T follicular helper cell (primary cell): ENCODE measurements around the gene ZNF230.

ENCODE experiments used
- DNase-seq: peaks from one replicate; pipeline ENCODE4 v3.0.0-alpha.2; 2020; ENCODE audit warnings: low read depth
- total RNA-seq, 2 experiments: gene quantifications; one replicate each; lab custom pipeline; 2026; lab: John Stamatoyannopoulos, UW

ZNF230 gene
- total RNA-seq: 6.2 to 20.6 reads per million in 2 experiments

DNA sequence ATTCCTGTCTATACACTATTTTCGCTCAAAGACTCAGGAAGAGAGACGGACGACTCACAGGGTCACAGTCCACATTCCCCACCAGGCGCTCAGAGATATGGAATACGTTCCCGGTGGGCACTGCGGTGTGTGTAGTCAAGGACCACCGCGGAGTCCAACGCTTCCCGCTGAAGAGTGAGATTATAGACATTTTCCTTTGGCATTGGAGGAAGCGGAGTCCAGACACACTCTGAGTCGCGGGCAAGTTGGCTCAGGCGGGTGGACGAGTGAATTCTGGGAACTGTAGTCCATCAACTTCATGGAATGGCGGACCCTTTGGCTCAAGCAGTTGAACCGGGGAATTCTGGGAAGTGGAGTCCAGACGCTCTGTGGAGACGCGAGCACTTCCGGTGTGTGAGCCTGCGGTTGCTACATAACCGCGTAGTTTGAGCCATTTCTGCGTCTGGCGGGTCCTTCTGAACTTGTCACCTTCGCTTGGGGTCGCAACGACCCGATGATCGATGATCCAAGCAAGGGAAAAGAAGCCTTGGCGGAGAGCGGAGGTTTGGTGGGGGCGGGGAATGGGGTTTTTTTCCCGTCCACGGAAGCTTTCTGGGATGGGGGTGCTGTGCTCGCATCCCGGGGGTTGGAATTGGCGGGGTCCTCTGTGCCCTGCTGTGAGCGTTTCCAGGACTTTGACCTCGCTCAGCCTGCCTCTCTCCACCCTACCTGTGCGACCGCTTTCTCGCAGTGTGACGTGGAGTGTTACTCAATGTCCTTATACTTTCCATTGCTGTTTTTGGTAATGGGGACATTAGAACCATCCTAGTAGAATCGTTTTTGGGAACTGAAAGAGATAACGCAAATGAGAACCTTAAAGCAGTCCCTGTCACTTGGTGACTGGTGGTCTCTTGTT, at the start of gene ZNF230:
ZNF230 (plus strand) TSS at position 392 of the 895 bp plus-strand sequence. CDS start 4,122 bp downstream, outside the sequence.
- peak; percentile 75 for DNase-seq

DNA sequence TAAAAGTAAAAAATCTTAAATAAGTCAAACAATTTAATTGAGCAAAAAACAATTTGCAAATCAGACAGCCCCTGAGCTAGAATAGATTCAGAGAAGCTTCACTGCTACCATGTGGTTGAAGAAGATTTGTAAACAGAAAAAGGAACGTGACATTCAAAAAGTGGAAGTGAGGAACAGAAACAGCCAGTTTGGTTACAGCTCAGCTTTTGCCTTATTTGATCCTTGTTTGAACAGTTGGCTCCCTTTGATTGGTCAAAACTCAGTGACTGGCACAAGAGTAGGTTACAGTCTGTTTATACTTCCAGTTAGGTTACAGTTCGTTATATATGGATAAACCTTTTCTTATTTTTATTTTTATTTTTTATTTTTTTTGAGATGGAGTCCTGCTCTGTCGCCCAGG, 45.9 kb upstream of the ZNF230 start:
- no peak for DNase-seq

DNA sequence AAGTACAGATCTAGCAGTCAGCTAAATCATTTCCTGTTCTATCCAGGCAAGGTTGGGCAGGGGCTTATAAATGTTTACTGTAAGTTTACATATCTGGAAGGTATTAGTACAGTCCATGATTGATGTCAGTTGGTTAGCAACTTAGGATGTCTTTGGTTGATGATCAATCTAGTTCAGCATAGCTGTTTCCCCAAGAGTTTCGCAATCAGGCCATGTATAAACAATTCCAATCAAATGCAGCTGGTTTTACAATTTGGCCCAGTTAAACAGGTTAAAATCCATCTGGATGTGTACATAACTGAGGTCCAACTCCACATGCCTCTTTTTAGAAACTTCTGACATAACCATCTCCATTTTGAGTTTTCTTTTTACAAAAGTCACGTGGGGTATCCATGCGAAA, 44.9 kb upstream of the ZNF230 start:
- no peak for DNase-seq

DNA sequence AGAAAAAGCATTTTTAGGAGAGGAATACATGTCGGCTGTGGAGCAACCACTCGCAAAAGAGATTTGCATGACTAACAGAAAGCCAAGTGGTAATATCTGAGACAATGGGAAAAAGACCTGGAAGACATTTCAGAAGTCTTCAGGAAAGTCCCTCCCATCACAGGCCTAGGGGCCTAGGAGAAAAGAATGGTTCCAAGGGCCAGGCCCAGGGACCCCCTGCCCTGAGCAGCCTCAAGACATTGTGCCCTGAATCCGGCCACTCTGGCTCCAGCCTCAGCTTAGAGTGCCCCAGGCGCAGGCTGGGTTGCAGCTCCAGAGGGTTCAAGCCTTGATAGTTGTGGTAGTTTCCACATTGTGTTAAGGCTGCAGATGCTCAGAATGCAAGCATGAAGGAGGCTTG, 42.3 kb upstream of the ZNF230 start:
- DNase-seq: no peak

DNA sequence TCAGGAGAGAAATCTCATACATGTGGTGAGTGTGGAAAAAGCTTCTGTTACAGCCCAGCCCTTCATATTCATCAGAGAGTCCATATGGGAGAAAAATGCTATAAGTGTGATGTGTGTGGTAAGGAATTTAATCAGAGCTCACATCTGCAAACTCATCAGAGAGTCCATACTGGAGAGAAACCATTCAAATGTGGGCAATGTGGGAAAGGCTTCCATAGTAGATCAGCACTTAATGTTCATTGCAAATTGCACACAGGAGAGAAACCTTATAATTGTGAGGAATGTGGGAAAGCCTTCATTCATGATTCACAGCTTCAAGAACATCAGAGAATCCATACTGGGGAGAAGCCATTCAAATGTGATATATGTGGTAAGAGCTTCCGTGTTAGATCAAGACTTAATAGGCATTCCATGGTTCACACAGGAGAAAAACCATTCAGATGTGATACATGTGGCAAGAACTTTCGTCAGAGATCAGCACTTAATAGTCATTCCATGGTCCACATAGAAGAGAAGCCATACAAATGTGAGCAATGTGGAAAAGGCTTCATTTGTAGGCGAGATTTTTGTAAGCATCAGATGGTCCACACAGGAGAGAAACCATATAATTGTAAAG, 36.6 kb upstream of the ZNF230 start:
- no peak for DNase-seq

DNA sequence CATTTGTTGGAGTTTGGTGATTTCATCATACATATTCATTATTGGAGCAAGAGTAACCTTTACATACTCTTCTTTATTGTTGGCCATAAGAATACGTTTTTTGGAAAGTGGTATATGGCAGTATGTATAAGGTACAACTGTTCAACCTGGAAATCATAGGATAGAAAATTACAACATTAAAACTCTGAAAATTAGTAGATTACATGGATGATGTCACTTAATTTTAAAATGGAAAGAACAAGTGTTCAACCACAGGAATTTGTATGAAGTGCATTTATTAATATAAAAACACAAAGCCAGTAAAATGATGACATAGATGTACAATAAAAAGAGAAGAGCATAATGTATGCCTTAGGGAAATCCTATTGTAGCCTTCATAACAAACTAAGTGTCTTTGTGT, 26.0 kb upstream of the ZNF230 start:
- DNase-seq: no peak

DNA sequence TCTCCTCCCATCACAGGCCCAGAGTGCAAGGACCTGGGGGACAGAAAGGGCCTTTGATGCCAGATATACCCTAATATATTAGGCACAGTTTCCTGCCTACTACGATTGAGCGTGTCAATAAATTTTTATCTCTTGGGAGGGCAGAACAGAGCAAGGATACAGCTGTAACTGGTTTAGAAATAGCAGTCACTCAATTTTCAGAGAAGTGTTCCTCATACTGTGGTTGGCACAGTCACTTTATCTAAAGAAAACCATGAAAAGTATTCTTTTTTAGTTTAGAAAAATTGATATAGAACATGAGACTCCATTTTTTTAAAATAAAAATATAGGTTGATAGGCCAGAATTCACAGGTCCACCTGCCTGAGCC, 19.2 kb upstream of the ZNF230 start:
- DNase-seq: no peak

DNA sequence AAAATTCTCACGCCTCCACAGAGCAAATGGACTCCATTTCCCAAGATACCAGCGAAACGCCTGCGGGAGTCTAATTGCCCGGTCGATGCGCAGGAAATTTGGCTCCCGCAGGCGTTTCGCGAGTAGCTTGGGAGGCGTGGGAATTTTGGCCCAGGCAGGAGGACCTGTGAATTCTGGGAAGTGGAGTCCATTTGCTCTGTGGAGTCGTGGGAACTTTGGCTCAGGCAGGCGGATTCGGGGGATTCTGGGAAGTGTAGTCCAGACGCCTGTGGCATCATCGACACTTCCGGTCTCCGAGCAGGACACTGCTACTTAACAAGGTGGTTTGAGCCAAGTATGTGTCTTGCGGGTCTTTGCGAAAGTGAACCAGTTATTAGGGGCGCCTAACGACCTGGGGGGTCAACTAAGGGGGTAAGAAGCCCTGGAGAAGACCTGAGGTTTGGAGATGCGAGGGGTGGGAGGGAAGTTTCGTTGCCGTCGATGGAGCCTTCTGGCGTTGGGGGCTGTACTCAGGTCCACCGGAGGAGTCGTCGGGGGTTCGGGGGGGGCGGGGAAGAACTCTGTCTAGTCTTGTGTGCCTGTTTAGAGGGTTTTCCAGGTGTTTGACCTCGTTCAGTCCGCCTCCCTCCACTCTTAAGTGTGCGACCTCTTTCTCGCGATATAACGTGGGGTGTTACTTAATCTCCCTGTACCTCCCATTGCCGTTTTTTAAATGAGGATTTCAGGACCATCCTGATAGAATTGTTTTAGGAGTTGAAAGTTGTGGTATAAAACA, 18.7 kb upstream of the ZNF230 start, which contains the start of gene ZNF155:
ZNF155 (plus strand) TSS at position 277 of the 775 bp plus-strand sequence. CDS start 4,356 bp downstream, outside the sequence.
- DNase-seq: peak; percentile 42

DNA sequence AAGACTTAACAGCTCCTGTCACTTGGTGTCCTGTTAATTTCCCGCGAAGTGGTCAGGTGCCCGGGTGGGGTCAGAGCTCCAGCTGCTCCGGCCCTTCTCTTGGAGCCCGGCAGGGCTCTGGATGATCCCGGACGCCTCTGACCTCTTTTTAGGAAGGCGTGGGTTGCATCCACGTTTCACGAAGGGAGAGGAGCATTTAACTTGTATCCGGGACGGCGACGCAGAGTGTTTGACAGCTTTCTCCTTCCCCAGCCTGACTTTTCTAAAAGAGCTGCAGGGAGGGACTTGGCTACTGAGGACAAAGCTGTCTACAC, 18.1 kb upstream of the ZNF230 start:
- no peak for DNase-seq

DNA sequence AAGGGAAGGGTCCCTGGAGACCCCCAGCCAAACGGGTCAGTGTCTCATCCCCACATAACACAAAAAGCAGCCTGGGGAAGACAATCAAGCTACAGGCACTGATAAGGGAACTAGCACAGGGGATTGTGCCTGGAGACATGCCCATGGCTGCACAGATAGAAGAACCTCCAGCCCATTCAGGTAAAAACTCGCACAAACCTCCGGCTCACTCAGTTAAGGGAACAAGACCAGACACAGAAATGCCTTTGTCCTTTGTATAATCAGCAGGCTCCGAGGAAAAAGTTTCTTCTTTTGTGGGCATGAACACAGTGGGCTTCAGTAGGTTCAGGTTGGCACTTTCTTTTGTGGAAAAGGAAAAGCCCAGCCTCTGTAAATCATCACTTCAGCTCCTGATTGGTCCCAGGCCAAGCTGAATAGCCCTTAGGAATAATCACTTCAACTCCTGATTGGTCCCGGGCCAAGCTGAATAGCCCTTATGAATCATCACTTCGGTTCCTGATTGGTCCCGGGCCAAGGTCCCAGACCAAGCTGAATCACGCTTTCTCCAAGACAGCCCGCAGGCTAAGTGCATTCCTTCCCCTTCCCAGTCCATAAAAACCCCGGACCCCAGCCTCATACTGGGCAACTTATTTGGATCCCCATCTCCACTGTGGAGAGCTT, 5.0 kb upstream of the ZNF230 start:
- no peak for DNase-seq

DNA sequence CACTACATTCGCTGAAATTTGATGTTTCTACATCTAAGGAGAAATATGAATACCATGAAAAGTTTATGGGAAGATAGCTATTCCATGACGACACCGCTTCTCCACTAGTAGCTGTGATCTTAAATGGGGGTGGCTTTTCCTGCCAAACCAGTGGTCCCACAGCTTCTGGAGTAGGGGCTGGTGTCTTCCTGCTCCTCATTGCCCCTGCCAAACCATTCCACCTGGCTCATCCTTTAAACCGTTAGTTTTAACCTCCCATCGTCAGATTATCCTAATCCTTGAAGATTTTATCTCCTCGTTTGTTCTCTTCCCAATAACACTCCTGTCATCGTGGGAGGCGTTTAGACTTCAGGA, 568 bp upstream of the ZNF230 start:
- DNase-seq: no peak

DNA sequence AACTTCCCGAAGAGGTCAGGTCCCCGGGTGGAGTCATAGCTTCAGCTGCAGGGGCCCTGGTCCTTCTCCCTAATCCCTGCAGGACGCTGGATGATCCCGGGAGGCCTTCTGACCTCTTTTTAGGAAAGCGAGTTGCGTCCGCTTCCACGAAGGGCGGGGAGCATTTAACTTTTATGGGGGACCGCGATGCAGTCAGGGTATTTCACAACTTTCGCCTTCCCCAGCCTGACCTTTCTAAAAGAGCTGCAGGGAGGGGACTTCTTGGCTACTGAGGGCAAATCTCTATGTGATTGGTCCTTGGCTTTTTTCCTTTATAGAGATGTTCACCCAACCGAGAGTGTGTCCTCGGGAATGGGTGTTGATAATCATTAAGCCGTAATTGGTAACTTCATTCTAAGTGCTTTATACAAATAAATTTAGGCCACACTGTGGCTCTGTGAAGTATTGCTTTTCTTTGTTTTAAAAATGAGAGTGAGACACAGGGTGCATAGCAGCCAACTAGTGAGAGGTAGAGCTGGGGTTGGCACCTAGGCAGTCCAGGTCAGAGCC, 778 bp downstream of the ZNF230 start:
- DNase-seq: no peak

DNA sequence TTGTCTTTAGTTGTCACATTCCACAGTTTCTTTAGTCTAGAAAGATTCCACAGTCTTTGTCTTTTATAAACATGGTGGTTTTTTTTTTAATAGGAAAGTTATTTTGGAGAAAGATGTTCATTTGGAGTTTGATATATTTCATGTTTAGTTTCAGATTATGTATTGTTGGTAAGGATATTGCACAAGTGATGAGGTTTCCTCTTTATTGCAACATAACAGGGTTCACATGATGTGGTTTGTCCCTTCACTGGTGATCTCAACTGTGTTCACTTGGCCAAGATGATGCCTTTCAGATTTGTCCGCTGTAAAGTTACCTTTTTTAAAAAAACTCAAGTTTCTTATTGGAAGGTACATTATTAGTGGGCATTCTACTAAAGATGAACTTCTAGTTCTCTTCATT, 3.2 kb downstream of the ZNF230 start:
- no peak for DNase-seq

DNA sequence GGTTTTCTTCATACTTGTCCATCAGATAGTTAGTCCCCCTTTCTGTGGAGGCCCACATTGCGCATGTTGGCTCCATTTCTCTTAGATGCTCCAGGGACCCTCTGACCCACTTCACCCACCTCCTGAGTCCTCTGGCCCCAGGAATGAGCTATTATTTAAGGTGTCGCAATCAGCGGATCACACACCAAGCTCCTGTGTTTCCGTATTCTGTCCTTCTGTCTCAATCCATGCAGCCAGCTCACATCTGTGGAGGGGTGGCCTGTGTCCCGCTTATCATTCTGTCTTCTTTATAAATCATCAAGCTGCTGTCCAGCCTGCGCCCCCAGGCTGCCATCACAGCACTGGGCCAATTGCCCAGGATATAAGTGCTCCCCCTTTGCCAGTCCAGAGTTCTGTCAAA, 4.7 kb downstream of the ZNF230 start:
- no peak for DNase-seq

DNA sequence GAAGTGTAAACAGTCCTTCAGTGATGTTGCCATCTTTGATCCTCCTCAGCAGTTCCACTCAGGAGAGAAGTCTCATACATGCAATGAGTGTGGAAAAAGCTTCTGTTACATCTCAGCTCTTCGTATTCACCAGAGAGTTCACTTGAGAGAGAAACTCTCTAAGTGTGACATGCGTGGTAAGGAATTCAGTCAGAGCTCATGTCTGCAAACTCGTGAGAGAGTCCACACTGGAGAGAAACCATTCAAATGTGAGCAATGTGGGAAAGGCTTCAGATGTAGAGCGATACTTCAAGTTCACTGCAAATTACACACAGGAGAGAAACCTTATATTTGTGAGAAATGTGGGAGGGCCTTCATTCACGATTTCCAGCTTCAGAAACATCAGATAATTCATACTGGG, 7.7 kb downstream of the ZNF230 start:
- DNase-seq: no peak

DNA sequence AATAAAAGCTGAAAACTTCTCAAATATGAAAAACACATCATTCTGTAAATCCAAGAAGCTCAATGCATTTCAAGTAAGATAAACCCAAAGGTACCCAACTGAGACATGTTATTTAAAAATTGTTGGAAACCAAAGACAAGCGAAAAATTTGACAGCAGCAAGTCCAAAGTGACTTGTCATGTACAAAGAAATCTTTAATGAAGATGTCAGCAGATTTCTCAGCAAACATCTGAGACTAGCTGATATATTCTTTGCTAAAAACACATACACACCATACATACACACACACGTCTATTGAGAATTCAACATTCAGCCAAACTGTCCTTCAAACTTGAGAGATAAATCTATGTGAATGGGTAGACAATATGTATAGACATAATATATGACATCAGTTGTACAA, 16.7 kb downstream of the ZNF230 start:
- no peak for DNase-seq

DNA sequence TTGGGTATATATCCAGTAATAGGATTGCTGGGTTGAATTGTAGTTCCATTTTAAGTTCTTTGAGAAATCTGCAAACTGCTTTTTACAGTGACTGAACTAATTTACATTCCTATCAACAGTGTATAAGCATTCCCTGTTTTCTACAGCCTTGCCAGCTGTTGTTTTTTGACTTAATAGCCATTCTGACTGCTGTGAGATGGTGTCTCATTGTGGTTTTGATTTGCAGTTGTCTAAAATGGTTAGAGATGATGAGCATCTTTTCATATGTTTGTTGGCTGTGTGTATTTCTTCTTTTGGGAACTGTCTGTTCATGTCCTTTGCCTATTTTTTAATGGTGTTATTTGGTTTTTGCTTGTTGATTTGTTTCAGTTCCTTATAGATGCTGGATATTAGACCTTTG, 18.5 kb downstream of the ZNF230 start:
- DNase-seq: no peak

DNA sequence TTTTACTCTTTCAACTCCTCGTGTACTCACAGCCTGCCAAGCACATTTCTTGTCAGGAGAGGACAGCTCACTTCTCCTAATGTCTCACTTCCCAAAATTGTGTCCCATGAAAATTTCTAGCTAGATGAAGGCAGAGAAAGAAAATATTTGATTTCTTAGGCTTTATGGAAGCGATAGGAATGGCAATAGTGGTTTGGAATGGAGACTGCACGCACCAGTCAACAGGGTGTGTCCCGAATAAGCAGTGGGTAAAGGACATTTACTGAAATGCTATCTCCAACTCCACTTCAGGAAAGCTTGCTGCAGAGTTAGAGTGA, 22.1 kb downstream of the ZNF230 start:
- no peak for DNase-seq

DNA sequence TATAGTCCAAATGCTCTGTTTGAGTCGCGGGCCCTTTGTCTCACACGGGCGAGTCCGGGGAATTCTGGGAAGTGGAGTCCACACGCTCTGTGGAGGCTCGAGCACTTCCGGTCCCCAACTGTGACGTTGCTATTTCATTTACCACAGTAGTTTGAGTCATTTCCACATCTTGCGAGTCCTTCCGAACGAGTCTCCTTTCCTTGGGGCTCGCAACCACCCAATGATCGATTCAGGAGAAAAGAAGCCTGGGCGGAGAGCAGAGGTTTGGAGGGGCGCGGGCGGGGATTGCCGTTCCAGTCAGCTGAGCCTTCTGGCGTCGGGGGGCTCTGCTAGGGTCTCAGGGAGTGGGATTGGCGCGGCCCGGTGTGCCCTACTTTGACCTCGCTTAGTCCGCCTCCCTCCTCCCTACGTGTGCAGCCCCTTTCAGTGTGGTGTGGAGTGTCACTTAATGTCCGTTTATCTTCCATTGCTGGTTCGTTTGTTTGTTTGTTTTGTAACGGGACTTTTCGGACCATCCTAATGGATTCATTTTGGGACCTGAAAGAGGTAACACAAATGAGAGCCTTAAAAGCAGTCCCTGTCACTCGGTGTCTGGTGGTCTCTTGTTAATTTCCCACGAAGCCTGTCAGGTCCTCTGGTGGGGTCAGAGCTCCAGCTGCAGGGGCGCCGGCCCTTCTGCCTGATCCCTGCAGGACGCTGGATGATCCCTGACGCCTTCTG, 22.6 kb downstream of the ZNF230 start, which contains the start of gene ZNF222:
ZNF222 (plus strand) TSS at position 163 of the 720 bp plus-strand sequence; CDS start at position 221, 58 bp downstream.
- DNase-seq: peak; percentile 61

DNA sequence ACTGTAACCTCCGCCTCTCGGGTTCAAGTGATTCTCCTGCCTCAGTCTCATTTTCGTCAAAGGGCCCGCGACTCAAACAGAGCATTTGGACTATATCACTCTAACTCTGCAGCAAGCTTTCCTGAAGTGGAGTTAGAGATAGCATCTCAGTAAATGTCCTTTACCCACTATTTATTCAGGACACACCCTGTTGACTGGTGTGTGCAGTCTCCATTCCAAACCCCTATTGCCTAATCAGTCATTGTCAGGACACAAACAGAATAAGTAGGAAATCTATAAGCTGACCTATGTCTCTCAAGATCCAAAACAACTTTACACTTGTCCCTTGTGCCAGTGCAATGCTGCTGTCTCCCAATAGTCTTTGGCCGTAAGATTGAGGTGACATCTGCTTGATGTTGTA, 23.9 kb downstream of the ZNF230 start:
- no peak for DNase-seq

DNA sequence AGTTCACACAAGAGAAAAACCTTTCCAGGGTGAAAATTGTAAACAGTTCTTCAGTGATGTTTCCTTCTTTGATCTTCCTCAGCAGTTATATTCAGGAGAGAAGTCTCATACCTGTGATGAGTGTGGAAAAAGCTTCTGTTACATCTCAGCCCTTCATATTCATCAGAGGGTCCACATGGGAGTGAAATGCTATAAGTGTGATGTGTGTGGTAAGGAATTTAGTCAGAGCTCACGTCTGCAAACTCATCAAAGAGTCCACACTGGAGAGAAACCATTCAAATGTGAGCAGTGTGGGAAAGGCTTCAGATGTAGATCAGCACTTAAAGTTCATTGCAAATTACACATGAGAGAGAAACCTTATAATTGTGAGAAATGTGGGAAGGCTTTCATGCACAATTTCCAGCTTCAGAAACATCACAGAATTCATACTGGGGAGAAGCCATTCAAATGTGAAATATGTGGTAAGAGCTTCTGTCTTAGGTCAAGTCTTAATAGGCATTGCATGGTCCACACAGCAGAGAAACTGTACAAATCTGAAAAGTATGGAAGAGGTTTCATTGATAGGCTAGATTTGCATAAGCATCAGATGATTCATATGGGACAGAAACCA, 29.3 kb downstream of the ZNF230 start:
- no peak for DNase-seq
